ENCODE measurements around the gene DNAH14.
"Not testable (repeated sequence)": the region's sequence is repeated elsewhere in the genome, so short reads cannot be mapped to it uniquely, and the experiment has no call there.

DNA sequence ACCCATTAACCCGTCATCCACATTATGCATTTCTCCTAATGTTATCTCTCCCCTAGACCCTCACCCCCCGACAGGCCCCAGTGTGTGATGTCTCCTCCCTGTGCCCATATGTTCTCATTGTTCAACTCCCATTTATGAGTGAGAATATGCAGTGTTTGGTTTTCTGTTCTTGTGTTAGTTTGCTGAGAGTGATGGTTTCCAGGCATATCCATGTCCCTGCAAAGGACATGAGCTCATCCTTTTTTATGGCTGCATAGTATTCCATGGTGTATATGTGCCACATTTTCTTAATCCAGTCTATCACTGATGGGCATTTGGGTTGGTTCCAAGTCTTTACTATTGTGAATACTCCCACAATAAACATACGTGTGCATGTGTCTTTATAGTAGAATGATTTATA is 381.1 kb downstream of the DNAH14 start:
- TF ChIP-seq TAF1, POLR2A, SPI1, POLR2AphosphoS5 (IDR thresholded peaks at IDR 0.05; ENCODE audit: low read depth, low read length): not testable (repeated sequence)
